ENCODE data around the gene KNDC1.
"Not testable (repeated sequence)": the region's sequence is repeated elsewhere in the genome, so short reads cannot be mapped to it uniquely, and the experiment has no call there.

KNDC1 gene

GRCh38 chr10:133217800-133218589 is 58.0 kb downstream of the KNDC1 start:
- DNase-seq (ENCODE audit: low read depth, low spot score) = no peak
- H3K9me3 ChIP-seq (ENCODE audit: insufficient read depth, low read length) = no peaks in the 10 kb centered on the region
- no peak overlapping the region for H3K4me3 ChIP-seq (ENCODE audit: insufficient read length, low read depth)
- H3K36me3 ChIP-seq (ENCODE audit: insufficient read depth, insufficient read length, low read length) = no peaks in the 10 kb centered on the region
- peaks cover 5% of the 10 kb centered on the region for H3K4me1 ChIP-seq (ENCODE audit: insufficient read depth, insufficient read length)
- peaks cover 7% of the 10 kb centered on the region for H3K27me3 ChIP-seq (ENCODE audit: insufficient read depth, insufficient read length)
- no peak overlapping the region for H3K9ac ChIP-seq (ENCODE audit: insufficient read length, low read depth)
- no peak for TF ChIP-seq SUZ12 (IDR thresholded peaks at IDR 0.05; ENCODE audit: extremely low read depth, insufficient read depth, insufficient read length)
- TF ChIP-seq YY1 (IDR thresholded peaks at IDR 0.05; ENCODE audit: insufficient read depth, insufficient read length) = no peak
- no peak for TF ChIP-seq ZNF274 (IDR thresholded peaks at IDR 0.05; ENCODE audit: low read depth, low read length)

GRCh38 chr10:133218891-133219290 is 58.9 kb downstream of the KNDC1 start:
- no peak for TF ChIP-seq YY1 (IDR thresholded peaks at IDR 0.05; ENCODE audit: insufficient read depth, insufficient read length)
- TF ChIP-seq ZNF274 (IDR thresholded peaks at IDR 0.05; ENCODE audit: low read depth, low read length) = no peak
- TF ChIP-seq SUZ12 (IDR thresholded peaks at IDR 0.05; ENCODE audit: extremely low read depth, insufficient read depth, insufficient read length) = no peak
- Histone ChIP-seq H3K27me3 (ENCODE audit: insufficient read depth, insufficient read length) (peaks cover 7% of the 10 kb centered on the region), H3K4me1 (ENCODE audit: insufficient read depth, insufficient read length) (peaks cover 5% of the 10 kb centered on the region), H3K9me3 (ENCODE audit: insufficient read depth, low read length) (no peaks in the 10 kb centered on the region), H3K4me3 (ENCODE audit: insufficient read length, low read depth) (no peak overlapping the region), H3K36me3 (ENCODE audit: insufficient read depth, insufficient read length, low read length) (no peaks in the 10 kb centered on the region), H3K9ac (ENCODE audit: insufficient read length, low read depth) (no peak overlapping the region)
- no peak for DNase-seq (ENCODE audit: low read depth, low spot score)

- H3K9ac ChIP-seq (ENCODE audit: insufficient read length, low read depth) = peak overlapping the region; percentile 42
- TF ChIP-seq ZNF274 (IDR thresholded peaks at IDR 0.05; ENCODE audit: low read depth, low read length) = no peak
- TF ChIP-seq YY1 (IDR thresholded peaks at IDR 0.05; ENCODE audit: insufficient read depth, insufficient read length) = no peak
- no peak for TF ChIP-seq SUZ12 (IDR thresholded peaks at IDR 0.05; ENCODE audit: extremely low read depth, insufficient read depth, insufficient read length)
- H3K27me3 ChIP-seq (ENCODE audit: insufficient read depth, insufficient read length) = peaks cover 7% of the 10 kb centered on the region
- H3K4me1 ChIP-seq (ENCODE audit: insufficient read depth, insufficient read length) = peaks cover 9% of the 10 kb centered on the region
- H3K9me3 ChIP-seq (ENCODE audit: insufficient read depth, low read length) = no peaks in the 10 kb centered on the region
- H3K36me3 ChIP-seq (ENCODE audit: insufficient read depth, insufficient read length, low read length) = no peaks in the 10 kb centered on the region
- H3K4me3 ChIP-seq (ENCODE audit: insufficient read length, low read depth) = no peak overlapping the region
- DNase-seq (ENCODE audit: low read depth, low spot score) = no peak
These were observed 59.8 kb downstream of the KNDC1 start for GRCh38 chr10:133219782-133220181.

- Histone ChIP-seq H3K4me3 (ENCODE audit: insufficient read length, low read depth) (no peak overlapping the region), H3K9ac (ENCODE audit: insufficient read length, low read depth) (no peak overlapping the region), H3K4me1 (ENCODE audit: insufficient read depth, insufficient read length) (peaks cover 10% of the 10 kb centered on the region), H3K36me3 (ENCODE audit: insufficient read depth, insufficient read length, low read length) (no peaks in the 10 kb centered on the region), H3K27me3 (ENCODE audit: insufficient read depth, insufficient read length) (peaks cover 7% of the 10 kb centered on the region), H3K9me3 (ENCODE audit: insufficient read depth, low read length) (no peaks in the 10 kb centered on the region)
- DNase-seq (ENCODE audit: low read depth, low spot score) = no peak
- TF ChIP-seq ZNF274 (IDR thresholded peaks at IDR 0.05; ENCODE audit: low read depth, low read length) = no peak
- TF ChIP-seq SUZ12 (IDR thresholded peaks at IDR 0.05; ENCODE audit: extremely low read depth, insufficient read depth, insufficient read length) = no peak
- TF ChIP-seq YY1 (IDR thresholded peaks at IDR 0.05; ENCODE audit: insufficient read depth, insufficient read length) = no peak
These were observed 61.3 kb downstream of the KNDC1 start for GRCh38 chr10:133221331-133221730.

- H3K4me3 ChIP-seq (ENCODE audit: insufficient read length, low read depth); H3K9me3 ChIP-seq (ENCODE audit: insufficient read depth, low read length); H3K4me1 ChIP-seq (ENCODE audit: insufficient read depth, insufficient read length); DNase-seq (ENCODE audit: low read depth, low spot score); H3K36me3 ChIP-seq (ENCODE audit: insufficient read depth, insufficient read length, low read length); H3K27me3 ChIP-seq (ENCODE audit: insufficient read depth, insufficient read length); H3K9ac ChIP-seq (ENCODE audit: insufficient read length, low read depth): not testable (repeated sequence)
These were observed 61.7 kb downstream of the KNDC1 start for GRCh38 chr10:133221756-133222155.

- no peak for TF ChIP-seq ZNF274 (IDR thresholded peaks at IDR 0.05; ENCODE audit: low read depth, low read length)
- TF ChIP-seq YY1 (IDR thresholded peaks at IDR 0.05; ENCODE audit: insufficient read depth, insufficient read length) = no peak
- TF ChIP-seq SUZ12 (IDR thresholded peaks at IDR 0.05; ENCODE audit: extremely low read depth, insufficient read depth, insufficient read length) = no peak
- Histone ChIP-seq H3K9ac (ENCODE audit: insufficient read length, low read depth) (no peak overlapping the region), H3K9me3 (ENCODE audit: insufficient read depth, low read length) (no peaks in the 10 kb centered on the region), H3K4me1 (ENCODE audit: insufficient read depth, insufficient read length) (peaks cover 8% of the 10 kb centered on the region), H3K27me3 (ENCODE audit: insufficient read depth, insufficient read length) (peaks cover 29% of the 10 kb centered on the region), H3K36me3 (ENCODE audit: insufficient read depth, insufficient read length, low read length) (no peaks in the 10 kb centered on the region), H3K4me3 (ENCODE audit: insufficient read length, low read depth) (no peak overlapping the region)
- DNase-seq (ENCODE audit: low read depth, low spot score) = no peak
These were observed 64.1 kb downstream of the KNDC1 start for GRCh38 chr10:133224076-133224475.

- Histone ChIP-seq H3K9me3 (ENCODE audit: insufficient read depth, low read length) (no peaks in the 10 kb centered on the region), H3K4me3 (ENCODE audit: insufficient read length, low read depth) (no peak overlapping the region), H3K27me3 (ENCODE audit: insufficient read depth, insufficient read length) (peaks cover 37% of the 10 kb centered on the region), H3K9ac (ENCODE audit: insufficient read length, low read depth) (no peak overlapping the region), H3K36me3 (ENCODE audit: insufficient read depth, insufficient read length, low read length) (no peaks in the 10 kb centered on the region), H3K4me1 (ENCODE audit: insufficient read depth, insufficient read length) (peaks cover 5% of the 10 kb centered on the region)
- TF ChIP-seq YY1 (IDR thresholded peaks at IDR 0.05; ENCODE audit: insufficient read depth, insufficient read length) (no peak), ZNF274 (IDR thresholded peaks at IDR 0.05; ENCODE audit: low read depth, low read length) (no peak), SUZ12 (IDR thresholded peaks at IDR 0.05; ENCODE audit: extremely low read depth, insufficient read depth, insufficient read length) (no peak)
- DNase-seq (ENCODE audit: low read depth, low spot score) = no peak
These were observed 64.8 kb downstream of the KNDC1 start for GRCh38 chr10:133224756-133225372.
